ENCODE data around the gene FLYWCH2.

DNA sequence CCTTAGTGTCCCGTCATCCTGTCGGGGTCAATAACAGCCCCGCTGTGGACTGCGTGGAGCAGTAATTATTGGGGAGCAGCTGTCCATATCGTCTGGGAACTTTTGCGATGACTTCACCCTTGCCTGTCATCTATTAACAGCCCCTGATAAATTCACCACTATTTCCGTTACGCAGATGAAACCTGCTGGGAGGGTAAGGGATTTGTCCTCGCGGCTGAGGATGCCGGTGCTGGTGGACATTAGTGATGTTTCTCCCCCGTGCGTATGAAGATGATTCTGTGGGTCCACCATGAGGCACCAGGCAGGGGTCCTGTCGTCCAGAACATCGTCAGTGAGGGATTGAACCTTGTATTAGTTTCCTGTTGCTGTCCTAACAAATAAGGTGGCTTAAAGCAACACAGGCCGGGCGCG is 1.0 kb downstream of the FLYWCH2 start:
- TF ChIP-seq POLR2A (IDR thresholded peaks at IDR 0.05) (no peak), CTCF (IDR thresholded peaks at IDR 0.05 in 4 of 5, conservative IDR thresholded peaks at IDR 0.05 in 1 of 5) (no peak)
